Stimulated activated CD8-positive, alpha-beta memory T cell treated with anti-CD3 and anti-CD28 coated beads, Interleukin-15, amount 100 ng/mL, for 1 hour (primary cell): ENCODE measurements around the gene USO1.
A peak's percentile ranks its signal among the peaks of the same experiment; 100 is the strongest.
"Not testable (repeated sequence)": the region's sequence is repeated elsewhere in the genome, so short reads cannot be mapped to it uniquely, and the experiment has no call there.

Experiments used
- DNase-seq: peaks from one replicate; pipeline ENCODE4 v3.0.0-alpha.2; 2020; ENCODE audit warnings: low read depth

USO1 gene

GRCh38 chr4:75724066-75724866, at the start of gene USO1:
USO1 (plus strand) TSS chr4:75724577; CDS start chr4:75724820, 243 bp downstream.
- peak; percentile 99 for DNase-seq

GRCh38 chr4:75675004-75675531, 49.3 kb upstream of the USO1 start:
- DNase-seq, result no peak

GRCh38 chr4:75678473-75678872, 45.9 kb upstream of the USO1 start:
- DNase-seq, result no peak

GRCh38 chr4:75678965-75679364, 45.4 kb upstream of the USO1 start:
- DNase-seq, result no peak

- no peak for DNase-seq
Observed at GRCh38 chr4:75679876-75680575, 44.4 kb upstream of the USO1 start.

GRCh38 chr4:75683482-75684155, 40.8 kb upstream of the USO1 start:
- DNase-seq, result no peak

GRCh38 chr4:75685546-75686189, 38.7 kb upstream of the USO1 start:
- DNase-seq, result no peak

GRCh38 chr4:75686346-75686745, 38.0 kb upstream of the USO1 start:
- no peak for DNase-seq

- DNase-seq, result not testable (repeated sequence)
Observed at GRCh38 chr4:75687125-75687524, 37.3 kb upstream of the USO1 start.

- DNase-seq, result not testable (repeated sequence)
Observed at GRCh38 chr4:75692066-75692465, 32.3 kb upstream of the USO1 start.

GRCh38 chr4:75696071-75696470, 28.3 kb upstream of the USO1 start:
- DNase-seq, result no peak

GRCh38 chr4:75696581-75696980, 27.8 kb upstream of the USO1 start:
- DNase-seq, result no peak

- DNase-seq, result no peak
Observed at GRCh38 chr4:75698162-75698962, 26.0 kb upstream of the USO1 start.

- no peak for DNase-seq
Observed at GRCh38 chr4:75698963-75699228, 25.5 kb upstream of the USO1 start.

GRCh38 chr4:75699299-75699698, 25.1 kb upstream of the USO1 start:
- DNase-seq, result no peak

- no peak for DNase-seq
Observed at GRCh38 chr4:75702919-75703411, 21.4 kb upstream of the USO1 start.

- DNase-seq, result no peak
Observed at GRCh38 chr4:75705198-75705977, 19.0 kb upstream of the USO1 start.

- peak; percentile 11 for DNase-seq
Observed at GRCh38 chr4:75708218-75708691, 16.1 kb upstream of the USO1 start.

GRCh38 chr4:75710246-75710645, 14.1 kb upstream of the USO1 start:
- no peak for DNase-seq

- no peak for DNase-seq
Observed at GRCh38 chr4:75714011-75714410, 10.4 kb upstream of the USO1 start.
